HG03520 (cell line): ENCODE results near the gene CCDC13.

ENCODE experiments used
- ATAC-seq: cut with Tn5 transposase; IDR thresholded peaks from one replicate; pipeline ENCODE4 v1.9.1; 2021; ENCODE audit warnings: mild to moderate bottlenecking, moderate library complexity; ENCODE audit not compliant: unreplicated experiment

Gene CCDC13

DNA sequence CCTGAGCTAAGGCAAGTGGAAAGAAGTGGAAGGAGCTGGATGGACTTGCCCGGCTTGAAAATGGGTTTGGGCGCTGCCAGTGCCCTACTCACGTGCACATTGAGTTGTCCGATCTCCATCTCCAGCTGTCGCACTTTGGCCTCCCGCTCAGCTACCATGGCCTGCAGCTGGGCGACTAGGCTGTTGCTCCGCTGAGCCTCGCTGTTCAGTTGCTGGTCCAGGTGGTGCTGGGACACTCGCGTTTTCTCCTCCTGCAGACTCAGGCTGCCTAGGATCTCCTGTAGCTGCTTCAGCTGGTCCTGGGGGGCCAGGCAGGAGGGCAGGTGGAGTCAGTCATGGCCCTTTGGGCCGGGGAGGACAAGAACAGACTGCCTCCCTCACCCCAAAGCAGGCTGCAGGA is 37.4 kb downstream of the CCDC13 start:
- ATAC-seq = no peak

DNA sequence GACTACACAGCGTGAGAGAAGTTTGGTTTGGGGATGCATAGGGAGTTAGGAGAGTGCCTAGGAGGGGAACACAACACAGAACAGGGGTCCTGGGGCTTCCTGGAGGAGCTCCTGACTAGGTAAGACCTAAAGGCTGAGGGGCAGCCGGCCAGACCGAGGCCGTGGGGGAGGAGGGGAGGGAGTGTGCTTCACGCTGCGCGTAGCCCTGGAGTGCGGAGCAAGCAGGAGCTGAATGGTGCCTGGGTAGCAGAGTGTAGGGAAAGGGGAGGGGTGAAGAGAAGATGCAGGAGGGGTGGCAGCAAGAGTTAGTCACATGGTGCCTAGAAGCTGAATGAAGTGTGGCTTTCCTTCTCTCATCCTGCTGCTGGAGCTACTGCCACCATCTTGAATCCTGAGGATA is 38.0 kb downstream of the CCDC13 start:
- no peak for ATAC-seq

DNA sequence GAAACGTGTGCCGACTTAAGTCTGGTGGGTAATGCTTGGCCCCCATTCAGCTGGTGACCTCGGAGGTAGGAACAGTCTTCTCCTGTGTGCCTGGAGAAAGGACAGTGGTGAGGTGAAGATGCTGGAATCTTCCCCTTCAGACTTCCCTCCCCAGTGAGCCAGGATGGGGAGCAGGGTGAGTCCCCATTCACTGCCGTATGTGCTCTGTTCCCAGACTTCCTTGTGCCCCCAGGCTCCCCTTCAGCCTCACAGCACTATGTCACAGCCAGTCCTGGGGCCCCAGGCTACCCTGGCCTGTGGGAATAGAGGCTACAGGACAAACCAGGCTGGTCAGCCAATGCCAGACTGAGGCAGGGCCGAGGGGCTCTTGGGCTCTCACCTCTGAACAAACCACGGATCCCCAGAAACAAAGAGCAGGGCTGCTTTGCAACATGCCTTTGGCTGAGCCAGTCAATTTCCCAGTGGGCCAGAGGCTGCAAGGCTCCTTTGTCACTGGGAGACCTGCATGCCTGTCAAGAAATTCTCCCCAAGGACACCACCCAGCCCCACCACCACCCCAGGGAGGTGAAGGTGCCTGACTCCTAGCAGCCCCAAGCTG is 38.7 kb downstream of the CCDC13 start:
- ATAC-seq = no peak

DNA sequence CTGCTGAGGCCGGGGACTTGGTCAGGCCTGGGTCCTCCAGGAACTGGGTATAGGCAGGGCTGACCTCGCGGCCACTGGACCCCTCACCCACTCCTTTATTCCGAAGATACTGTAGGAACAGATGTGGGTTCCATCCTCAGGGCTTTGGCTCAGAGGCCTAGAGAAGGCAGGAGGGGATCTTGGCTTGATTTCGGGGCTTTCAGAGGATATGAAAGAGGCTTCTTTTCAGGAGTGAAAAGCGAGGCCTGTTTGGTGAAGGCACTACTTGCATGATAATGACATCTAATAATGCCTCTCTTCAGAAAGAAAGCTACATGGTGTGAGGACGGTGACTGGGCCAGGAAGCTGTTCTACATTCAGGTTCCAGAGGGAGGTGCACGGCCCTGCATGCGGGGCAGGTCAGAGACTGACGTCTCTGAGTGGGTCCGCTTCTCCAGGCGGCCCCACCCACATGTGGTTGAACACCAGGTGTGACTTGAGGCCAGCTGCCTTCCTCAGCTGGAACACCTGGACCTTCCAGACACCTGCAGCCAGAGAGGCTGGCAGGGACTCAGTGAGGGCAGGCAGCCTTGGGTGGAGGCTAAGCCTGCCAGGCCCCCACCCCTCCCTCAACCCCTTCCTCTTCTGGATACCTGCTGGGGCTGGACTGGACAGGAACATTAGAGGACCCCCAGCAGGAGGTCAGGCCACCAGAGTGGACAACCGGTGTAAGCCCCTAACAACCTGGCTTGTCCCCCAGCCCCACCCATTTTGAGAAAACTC is 39.4 kb downstream of the CCDC13 start:
- no peak for ATAC-seq

DNA sequence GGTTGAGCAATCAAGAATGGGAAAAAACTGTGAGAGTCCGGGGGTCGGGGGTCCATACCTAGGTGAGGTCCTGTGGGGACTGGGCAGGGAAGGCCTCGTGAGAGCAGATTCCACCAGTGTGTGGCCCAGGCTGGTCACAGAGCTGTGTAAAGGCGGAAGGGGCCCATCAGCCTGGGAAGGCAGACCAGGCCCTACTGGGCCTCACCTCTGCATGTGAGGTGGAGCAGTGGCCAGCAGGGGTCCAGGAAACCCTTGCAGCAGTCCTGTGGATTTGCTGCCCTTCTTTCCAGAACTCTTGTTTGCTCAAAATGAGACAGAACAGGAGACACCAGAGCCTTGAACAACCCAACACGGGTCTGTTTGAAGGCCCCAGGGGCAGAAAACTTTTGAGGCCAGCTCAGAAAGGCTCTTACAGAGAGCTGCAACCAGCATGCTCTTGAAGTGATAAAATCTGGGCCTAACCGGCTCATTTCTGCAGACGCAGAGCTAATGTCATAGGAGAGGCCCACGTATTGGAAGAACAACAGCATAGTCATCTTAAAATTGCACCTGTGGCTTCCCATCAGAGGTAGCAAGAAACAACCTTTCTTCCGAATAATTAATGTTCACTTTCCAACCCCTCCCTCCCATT is 40.1 kb downstream of the CCDC13 start:
- no peak for ATAC-seq

DNA sequence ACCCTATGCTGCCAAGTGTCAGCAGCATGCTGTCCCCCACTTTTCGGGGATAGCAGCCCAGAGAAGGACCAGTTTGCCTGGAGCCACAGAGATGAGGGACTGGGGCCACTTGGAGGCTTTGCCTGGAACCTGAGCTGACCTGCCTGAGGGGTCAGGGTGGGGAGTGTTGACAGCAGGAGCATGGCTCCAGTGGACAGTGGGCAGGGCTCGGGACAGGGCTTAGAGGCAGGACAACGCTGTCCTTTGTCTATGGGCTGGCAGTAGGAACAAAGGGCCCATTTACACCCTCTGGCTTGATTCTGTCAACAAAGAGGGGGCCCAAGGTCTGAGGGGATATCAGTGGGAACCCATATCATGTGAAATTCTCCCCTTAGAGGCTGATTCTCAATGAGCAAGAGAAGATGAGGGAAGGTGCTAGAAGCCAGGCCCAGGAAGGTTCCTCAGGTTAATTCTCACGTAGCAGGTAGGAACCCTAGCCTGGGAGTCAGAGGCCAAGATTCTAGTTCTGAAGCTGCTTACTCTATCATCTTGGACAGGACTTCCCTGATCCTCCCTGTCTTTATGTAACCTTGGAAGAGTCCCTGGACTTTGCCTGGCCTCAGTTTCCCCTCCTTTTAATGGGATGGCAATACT is 40.7 kb downstream of the CCDC13 start:
- ATAC-seq = no peak

DNA sequence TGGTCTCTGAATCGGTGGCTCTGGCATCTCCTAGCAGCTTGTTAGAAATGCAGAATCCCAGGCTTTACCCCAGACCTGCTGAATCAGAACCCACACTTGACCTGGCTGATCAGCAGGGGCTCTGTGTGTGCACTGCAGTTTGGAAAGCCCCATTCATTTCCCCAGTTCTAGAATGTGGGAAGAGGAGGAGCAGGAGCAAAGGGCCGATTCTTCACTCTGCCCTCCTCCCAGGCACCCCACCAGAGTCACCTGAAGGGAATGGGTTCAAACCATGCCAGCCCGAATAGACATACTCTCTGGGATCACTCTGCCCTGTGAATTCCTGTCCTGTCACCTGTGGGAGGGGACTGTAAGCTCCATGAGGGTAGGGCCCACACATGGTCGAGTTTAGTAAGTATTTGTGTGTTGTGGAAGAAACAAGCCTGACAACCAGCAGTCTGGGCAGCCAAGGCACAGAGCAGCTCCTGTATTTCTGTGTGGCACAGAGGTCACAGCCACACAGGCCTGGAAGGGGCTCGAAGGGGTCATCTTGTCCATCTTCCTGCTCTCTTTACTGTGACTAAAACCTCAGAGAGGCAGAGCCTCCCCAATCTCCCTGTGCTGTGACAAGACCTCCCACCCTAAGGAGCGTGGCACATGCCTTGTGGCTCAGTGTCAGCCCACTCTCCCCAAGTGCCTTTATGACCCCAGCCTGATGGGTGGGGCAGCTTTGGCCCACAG is 41.4 kb downstream of the CCDC13 start:
- ATAC-seq = no peak

DNA sequence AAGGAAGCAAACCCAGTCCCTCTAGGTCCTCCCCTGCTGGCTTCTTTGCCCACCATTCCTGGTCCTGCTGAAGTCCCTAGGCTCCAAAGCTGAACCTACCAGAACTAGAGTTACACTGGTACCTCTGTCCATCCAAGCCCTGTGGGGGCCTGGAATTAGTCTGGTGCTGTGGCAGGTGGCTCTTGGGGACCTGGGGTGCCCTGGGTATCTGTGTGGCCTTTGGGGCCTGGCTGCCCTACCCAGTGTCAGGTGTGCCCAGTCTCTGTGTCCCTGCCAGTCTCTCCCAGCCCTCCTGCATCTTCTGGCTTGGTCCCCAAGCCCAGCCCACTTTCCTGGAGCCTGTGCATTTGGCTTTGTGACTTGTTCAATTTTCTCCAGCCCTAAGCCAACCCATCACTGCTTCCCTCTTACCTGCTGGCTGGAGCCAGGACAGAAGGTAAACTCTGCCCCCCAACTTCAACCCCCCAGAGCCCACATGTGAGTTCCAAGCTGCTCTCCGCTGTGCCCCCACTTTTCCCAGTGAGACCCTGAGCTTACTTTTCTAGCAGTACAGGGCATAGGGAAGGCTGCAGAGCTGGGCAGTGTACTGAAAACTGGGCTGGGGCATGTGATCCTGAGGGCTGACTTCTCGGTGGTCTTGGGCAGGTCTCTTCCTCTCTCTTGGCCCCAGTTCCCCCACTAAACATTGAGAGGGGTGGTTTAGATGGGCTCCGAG is 42.2 kb downstream of the CCDC13 start:
- no peak for ATAC-seq

DNA sequence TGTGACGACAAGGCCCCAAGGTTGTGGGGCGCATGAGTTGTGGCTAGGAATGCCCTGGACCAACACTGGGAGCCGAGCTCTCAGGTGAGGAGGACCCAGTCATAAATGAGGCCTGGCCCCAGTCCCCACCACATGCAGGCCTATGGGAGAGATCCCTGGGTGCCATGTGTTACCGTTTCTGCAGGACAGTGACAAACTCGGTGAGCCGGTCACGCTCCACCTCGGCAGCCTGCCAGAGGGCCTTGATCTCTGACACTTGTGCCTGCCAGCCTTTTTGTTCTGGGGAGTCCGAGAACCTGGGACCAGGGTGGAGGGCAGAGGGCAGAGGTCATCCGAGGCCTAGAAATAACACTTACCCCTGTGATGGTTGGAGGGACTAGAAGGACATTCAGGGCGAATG is 42.8 kb downstream of the CCDC13 start:
- no peak for ATAC-seq

DNA sequence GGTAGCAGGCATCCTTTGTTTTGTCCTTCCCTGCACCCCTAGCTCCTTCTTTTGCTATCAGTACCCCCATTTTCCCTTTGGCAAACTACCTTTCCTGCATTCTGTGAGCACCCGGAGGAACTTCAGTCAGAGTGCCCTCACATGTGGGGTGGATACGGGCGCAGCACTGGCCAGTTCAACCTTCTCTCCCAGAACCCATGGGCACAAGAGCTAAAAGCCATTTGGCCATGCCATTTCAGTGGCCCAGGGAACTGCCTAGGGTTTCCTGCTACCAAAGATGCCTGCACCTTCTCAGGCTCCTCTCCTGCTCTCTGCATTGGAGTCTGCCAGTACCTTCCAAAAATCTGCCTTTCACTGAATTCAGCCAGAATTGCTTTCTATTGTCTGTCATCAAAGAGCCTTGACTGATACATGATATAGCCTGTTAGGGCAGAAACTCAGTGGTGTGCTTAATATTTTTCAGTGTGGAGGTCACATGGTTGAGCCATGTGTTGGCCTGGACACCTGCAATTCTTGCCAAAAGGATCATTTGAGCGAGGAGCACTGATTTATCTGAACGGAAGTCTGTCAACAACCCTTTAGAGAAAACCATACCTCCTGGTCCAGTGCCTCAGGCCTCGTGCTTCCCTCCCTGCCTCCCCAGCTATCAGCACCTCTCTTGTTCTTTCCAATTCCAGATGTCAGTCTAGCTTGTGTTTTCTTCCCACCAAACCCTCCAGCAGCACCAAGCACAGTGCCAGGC is 43.5 kb downstream of the CCDC13 start:
- no peak for ATAC-seq

DNA sequence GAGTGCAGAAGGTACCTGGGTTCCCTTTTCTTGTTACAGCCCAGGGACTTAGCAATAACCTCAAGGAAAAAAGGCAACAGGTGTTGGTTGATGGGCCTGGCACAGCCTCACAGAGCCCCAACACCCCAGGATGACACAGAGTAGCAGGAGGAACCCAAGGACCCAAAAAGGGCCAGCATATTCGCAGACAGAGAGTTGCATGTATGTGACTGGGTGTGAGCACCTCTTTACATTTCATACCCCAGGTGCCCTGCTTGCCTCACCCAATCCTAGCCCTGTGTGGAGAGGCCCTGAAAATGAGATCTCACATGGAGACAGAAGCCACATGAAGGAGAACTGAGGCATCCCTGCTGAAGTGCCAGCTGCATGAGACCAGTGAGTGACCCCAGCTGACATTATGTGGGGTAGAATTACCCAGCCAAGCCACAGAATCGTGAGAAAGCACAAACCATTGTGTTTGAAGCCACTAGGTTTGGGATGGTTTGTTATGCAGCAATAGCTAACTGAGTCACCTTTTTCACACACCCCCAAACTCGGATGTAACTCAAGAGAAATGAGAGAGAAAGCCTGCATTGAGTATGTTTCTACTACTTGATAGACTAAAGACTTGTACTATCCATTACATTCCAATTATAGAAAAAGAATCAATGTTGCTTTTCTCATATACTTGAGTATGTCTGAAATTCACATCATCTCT is 44.2 kb downstream of the CCDC13 start:
- ATAC-seq = no peak

DNA sequence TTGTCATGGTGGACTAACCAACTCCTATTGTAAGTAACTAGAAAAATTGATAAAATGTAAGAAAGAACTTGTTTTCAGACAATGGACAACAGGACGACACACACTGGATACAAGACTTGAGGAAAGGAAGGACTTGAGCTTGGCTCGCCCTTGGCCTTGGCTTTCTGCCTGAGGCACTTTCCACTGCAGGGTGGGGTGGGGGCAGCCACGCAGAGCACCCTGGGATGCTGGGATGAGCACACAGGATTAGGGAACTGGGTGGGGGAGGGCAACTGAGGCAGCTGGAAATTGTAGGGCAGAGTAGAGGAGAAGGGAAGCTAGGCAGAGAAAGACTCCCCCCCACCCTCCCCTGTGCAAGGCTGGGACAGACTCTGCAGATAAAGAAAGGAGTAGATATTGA is 45.0 kb downstream of the CCDC13 start:
- no peak for ATAC-seq

DNA sequence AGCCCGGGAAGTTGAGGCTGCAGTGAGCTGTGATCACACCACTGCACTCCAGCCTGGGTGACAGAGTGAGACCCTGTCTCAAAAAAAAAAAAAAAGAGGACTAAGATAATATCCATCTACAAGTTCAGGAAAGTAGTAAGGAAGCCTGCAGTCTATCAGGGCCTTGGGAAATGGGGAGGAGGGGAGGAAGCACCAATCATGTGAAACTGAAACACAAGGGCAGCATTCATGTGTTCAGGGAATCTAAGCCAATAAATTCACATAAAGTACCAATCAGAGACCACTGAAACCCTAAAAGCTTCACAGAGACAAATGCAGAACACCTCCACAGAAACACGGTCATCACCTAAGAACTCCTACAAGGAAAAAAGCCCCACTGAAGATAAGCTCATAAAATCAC is 47.6 kb downstream of the CCDC13 start:
- ATAC-seq = no peak

DNA sequence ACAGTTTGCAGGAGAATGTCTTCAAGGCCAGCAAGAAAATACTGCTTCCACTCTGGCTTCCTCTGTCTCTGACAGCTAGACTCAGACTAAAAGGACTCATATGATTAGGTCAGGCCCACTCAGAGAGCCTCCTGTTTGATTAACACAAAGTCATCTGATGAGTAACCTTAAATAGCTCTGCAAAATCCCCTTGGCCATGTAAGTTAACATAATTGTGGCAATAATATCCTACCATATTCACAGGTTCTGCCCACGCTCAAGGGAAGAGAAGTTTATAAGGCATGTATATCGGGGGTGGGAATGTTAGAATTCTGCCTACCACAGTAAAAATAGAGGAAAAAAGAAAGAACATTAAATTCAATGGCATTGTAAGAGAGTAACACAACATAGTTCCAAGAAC is 49.8 kb downstream of the CCDC13 start:
- no peak for ATAC-seq
